Endodermal cell (in vitro differentiated cells): ENCODE data around the gene KEL. TPM values are rescaled to one million over a fixed set of nuclear protein-coding genes. Genes with fewer than 3 reads are reported as not detected.

Experiments
- DNase-seq: peaks from one replicate; pipeline ENCODE4 v3.0.0-alpha.2; 2017
- H3K27ac ChIP-seq: 2 replicates; pipeline ENCODE4 v1.5.1; 2013; ENCODE audit warnings: mild to moderate bottlenecking, low read depth, low read length, moderate library complexity
- H3K27me3 ChIP-seq: 2 replicates; pipeline ENCODE4 v1.6.1; 2013; ENCODE audit warnings: mild to moderate bottlenecking, low read length, moderate library complexity; ENCODE audit not compliant: insufficient read depth, control insufficient read depth, poor library complexity, severe bottlenecking
- H3K36me3 ChIP-seq: 2 replicates; pipeline ENCODE4 v1.7.0; 2013; ENCODE audit warnings: mild to moderate bottlenecking, low read length, moderate library complexity; ENCODE audit not compliant: control insufficient read depth, insufficient read depth
- H3K4me1 ChIP-seq: one replicate; pipeline ENCODE4 v1.7.0; 2013; ENCODE audit warnings: low read length; ENCODE audit not compliant: control insufficient read depth, insufficient read depth
- H3K4me3 ChIP-seq: 2 replicates; pipeline ENCODE4 v1.5.1; 2013; ENCODE audit warnings: mild to moderate bottlenecking, low read length, moderate library complexity
- H3K9ac ChIP-seq: 2 replicates; pipeline ENCODE4 v1.6.1; 2013; ENCODE audit warnings: mild to moderate bottlenecking, low read length, moderate library complexity; ENCODE audit not compliant: poor library complexity, severe bottlenecking; ENCODE audit errors: extremely low read depth
- H3K9me3 ChIP-seq: 2 replicates; pipeline ENCODE4 v1.6.1; 2013; ENCODE audit warnings: mild to moderate bottlenecking, low read length, moderate library complexity; ENCODE audit not compliant: control insufficient read depth
- H3K27ac Mint-ChIP-seq: 2 replicates; pipeline ENCODE4 v1.8.0; 2020; ENCODE audit warnings: mixed read lengths
- H3K27me3 Mint-ChIP-seq: 2 replicates; pipeline ENCODE4 v1.8.0; 2021; ENCODE audit warnings: mild to moderate bottlenecking, mixed read lengths; ENCODE audit not compliant: insufficient read depth
- H3K36me3 Mint-ChIP-seq: 2 replicates; pipeline ENCODE4 v1.8.0; 2020; ENCODE audit warnings: low read depth, mixed read lengths
- H3K4me1 Mint-ChIP-seq: 2 replicates; pipeline ENCODE4 v1.8.0; 2020; ENCODE audit warnings: mixed read lengths
- H3K4me3 Mint-ChIP-seq: 2 replicates; pipeline ENCODE4 v1.8.0; 2020; ENCODE audit warnings: mild to moderate bottlenecking, moderate library complexity, mixed read lengths
- H3K9me3 Mint-ChIP-seq: 2 replicates; pipeline ENCODE4 v1.8.0; 2020; ENCODE audit warnings: mild to moderate bottlenecking, mixed read lengths
- WGBS, 2 experiments: methylation state at CpG; one replicate each; pipeline versions ENCODE4 v1.1.5 to v1.1.7; 2013; ENCODE audit warnings: missing lambda C conversion rate in 2 of 2, mixed read lengths in 1 of 2; ENCODE audit not compliant: insufficient coverage in 1 of 2, insufficient read length in 1 of 2; 5-methylcytosine and 5-hydroxymethylcytosine counted together
- total RNA-seq, 2 donors: library from RNA; stranded (reverse); fragmentation: NEBNext Ultra II Directional in 1 of 2; extraction: Animal tissue kit (Norgen Biotek cat#: 25700) in 1 of 2; gene quantifications; 2 replicates in 1 of 2; 3 replicates in 1 of 2; pipeline ENCODE4 v1.2.1, GENCODE V29; 2021
- TF ChIP-seq, protein P1 (sequence below): fragments of 200-600 bp; sonication (generic); conservative IDR thresholded peaks from 2 replicates; pipeline ENCODE4 v1.5.0; 2021; ENCODE audit warnings: antibody characterized with exemption, mild to moderate bottlenecking

KEL gene
- total RNA-seq, 2 donors from 2014 or later = 79.4 to 86.0 TPM

DNA sequence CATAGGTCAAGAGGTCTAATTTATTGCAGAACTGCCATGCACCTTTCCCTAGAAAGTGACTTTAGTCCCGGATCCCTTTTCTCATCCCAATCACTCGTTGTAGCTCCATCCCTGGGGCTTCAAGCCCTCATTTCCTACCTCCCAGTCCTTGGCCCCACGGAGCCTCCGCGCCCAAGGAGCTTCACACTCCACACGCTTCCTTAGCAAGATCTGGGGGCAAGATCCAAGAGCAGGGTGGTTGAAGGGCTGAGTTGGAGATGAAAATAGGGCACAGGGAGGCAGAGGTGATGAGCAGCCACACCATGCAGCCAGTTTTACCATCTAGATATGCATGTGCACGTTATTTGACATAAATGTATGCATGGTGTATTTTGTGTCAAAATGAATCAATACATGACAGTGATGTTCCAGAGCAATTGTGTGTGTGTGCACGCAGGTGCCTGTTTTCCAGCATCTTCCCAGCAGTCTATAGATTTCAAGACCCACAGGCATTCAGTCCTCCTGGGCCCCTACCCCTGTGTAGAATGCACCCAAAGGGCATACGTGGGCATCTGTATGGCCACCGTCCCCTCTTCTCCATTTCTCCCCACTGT is 70.6 kb downstream of the KEL start:
- Mint-ChIP-seq H3K27ac (no peak overlapping the region), H3K36me3 (no peaks in the 10 kb centered on the region), H3K9me3 (peaks cover 4% of the 10 kb centered on the region), H3K4me3 (no peak overlapping the region), H3K4me1 (peaks cover 14% of the 10 kb centered on the region), H3K27me3 (peaks cover 28% of the 10 kb centered on the region)
- WGBS, 2 experiments = 89 to 92% methylated on average over 4 to 10 of the region's 10 CpGs
- Histone ChIP-seq H3K9ac (no peak overlapping the region), H3K27me3 (no peaks in the 10 kb centered on the region), H3K9me3 (no peaks in the 10 kb centered on the region), H3K36me3 (no peaks in the 10 kb centered on the region), H3K4me3 (no peak overlapping the region), H3K4me1 (no peaks in the 10 kb centered on the region), H3K27ac (no peak overlapping the region)
- peak; percentile 39 for DNase-seq
- TF ChIP-seq, protein P1, sequence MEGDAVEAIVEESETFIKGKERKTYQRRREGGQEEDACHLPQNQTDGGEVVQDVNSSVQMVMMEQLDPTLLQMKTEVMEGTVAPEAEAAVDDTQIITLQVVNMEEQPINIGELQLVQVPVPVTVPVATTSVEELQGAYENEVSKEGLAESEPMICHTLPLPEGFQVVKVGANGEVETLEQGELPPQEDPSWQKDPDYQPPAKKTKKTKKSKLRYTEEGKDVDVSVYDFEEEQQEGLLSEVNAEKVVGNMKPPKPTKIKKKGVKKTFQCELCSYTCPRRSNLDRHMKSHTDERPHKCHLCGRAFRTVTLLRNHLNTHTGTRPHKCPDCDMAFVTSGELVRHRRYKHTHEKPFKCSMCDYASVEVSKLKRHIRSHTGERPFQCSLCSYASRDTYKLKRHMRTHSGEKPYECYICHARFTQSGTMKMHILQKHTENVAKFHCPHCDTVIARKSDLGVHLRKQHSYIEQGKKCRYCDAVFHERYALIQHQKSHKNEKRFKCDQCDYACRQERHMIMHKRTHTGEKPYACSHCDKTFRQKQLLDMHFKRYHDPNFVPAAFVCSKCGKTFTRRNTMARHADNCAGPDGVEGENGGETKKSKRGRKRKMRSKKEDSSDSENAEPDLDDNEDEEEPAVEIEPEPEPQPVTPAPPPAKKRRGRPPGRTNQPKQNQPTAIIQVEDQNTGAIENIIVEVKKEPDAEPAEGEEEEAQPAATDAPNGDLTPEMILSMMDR = no peak

Other genes starting within 250 kb of the KEL start
- gene PRSS1, start 212.9 kb downstream of the KEL start, total RNA-seq = 1 to 10 TPM; 4.4 to 8.8 TPM
- 1 to 10 TPM; 4.8 to 9.9 TPM for gene PRSS2, start 191.4 kb downstream of the KEL start, total RNA-seq
- gene EPHB6, start 107.3 kb downstream of the KEL start, total RNA-seq = 10 to 100 TPM; 33.2 to 36.9 TPM
- 1 to 10 TPM; 2.7 to 4.1 TPM for gene TRPV6, start 76.6 kb downstream of the KEL start, total RNA-seq
- gene TRPV5, start 28.6 kb downstream of the KEL start, total RNA-seq = under 1 TPM; 0.15 to 0.22 TPM
- not detected for gene LLCFC1, start 22.9 kb downstream of the KEL start, total RNA-seq
- gene OR9A2, start 64.8 kb upstream of the KEL start, total RNA-seq = not detected
- not detected for gene OR6V1, start 90.0 kb upstream of the KEL start, total RNA-seq
- not detected for gene PIP, start 169.7 kb upstream of the KEL start, total RNA-seq
- gene TAS2R39, start 221.1 kb upstream of the KEL start, total RNA-seq = not detected